GM12892 (cell line): Measurements from ENCODE around the gene MAP3K9.

Experiments
- POLR2A ChIP-seq: IDR thresholded peaks from 2 replicates; pipeline ENCODE4 v1.6.1; 2011; ENCODE audit warnings: low read depth, low read length, control low read depth
- POLR2AphosphoS5 ChIP-seq: IDR thresholded peaks from 2 replicates; pipeline ENCODE4 v1.6.1; 2011; ENCODE audit warnings: low read depth, low read length, control low read depth

DNA sequence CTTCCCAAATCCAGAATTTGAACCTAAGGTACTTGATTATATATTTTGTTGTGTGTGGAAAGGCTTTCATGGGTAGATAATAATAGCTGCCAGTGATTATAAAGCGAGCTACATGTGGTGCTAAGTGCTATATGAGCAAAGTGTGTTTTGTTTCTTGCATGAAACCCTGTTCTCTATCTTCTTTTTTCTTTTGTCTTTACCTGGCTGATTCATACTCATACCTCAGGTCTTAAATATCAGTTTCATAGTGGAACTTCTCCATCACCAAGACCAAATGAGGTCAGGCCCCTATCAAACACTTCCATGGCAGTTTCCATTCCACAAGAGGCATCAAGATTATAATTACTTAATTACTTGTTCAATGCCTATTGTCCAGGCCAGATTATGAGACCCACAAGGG, 6.9 kb downstream of the MAP3K9 start:
- no peak for TF ChIP-seq POLR2A
- no peak for TF ChIP-seq POLR2AphosphoS5
